ENCODE results near the gene HMG20B. TPM values are rescaled to one million over a fixed set of nuclear protein-coding genes. Genes with fewer than 3 reads are reported as not detected.

Gene HMG20B
- polyA plus RNA-seq, 1 donor (not counting 4 experiments of a cell fraction or from before 2014, with no cell fraction given): 27.9 TPM

DNA sequence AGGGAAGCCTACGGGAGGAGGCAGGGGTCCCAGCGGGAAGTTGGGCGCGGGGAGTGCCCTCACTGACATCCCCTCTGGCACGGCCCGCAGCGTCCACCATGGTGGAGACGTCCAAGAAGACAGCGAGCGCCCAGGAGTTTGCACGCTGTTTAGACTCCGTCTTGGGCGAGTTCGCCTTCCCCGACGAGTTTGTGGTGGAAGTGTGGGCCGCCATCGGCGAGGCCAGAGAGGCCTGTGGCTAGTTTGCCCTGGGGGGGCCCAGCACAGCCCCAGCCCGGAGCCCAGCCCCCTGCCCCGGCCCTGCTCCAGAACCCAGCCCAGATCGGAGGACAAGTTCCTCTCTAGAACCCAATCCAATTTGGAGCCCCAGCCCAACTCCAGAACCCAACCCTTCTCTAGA lies 17.2 kb downstream of the HMG20B start:
- FAIRE-seq: no peak
- TF ChIP-seq EZH2 (IDR thresholded peaks at IDR 0.05; ENCODE audit: low read length): no peak
- TF ChIP-seq, protein P1, sequence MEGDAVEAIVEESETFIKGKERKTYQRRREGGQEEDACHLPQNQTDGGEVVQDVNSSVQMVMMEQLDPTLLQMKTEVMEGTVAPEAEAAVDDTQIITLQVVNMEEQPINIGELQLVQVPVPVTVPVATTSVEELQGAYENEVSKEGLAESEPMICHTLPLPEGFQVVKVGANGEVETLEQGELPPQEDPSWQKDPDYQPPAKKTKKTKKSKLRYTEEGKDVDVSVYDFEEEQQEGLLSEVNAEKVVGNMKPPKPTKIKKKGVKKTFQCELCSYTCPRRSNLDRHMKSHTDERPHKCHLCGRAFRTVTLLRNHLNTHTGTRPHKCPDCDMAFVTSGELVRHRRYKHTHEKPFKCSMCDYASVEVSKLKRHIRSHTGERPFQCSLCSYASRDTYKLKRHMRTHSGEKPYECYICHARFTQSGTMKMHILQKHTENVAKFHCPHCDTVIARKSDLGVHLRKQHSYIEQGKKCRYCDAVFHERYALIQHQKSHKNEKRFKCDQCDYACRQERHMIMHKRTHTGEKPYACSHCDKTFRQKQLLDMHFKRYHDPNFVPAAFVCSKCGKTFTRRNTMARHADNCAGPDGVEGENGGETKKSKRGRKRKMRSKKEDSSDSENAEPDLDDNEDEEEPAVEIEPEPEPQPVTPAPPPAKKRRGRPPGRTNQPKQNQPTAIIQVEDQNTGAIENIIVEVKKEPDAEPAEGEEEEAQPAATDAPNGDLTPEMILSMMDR (optimal IDR thresholded peaks at IDR 0.05 in 1 of 3, IDR thresholded peaks at IDR 0.05 in 1 of 3, conservative IDR thresholded peaks at IDR 0.05 in 1 of 3; ENCODE audit: extremely low read depth in 1 of 3, insufficient read depth in 2 of 3, low read length in 3 of 3): no peak
- H3K9ac ChIP-seq (ENCODE audit: control insufficient read depth, extremely low read depth, insufficient read depth, low read length): no peak overlapping the region

DNA sequence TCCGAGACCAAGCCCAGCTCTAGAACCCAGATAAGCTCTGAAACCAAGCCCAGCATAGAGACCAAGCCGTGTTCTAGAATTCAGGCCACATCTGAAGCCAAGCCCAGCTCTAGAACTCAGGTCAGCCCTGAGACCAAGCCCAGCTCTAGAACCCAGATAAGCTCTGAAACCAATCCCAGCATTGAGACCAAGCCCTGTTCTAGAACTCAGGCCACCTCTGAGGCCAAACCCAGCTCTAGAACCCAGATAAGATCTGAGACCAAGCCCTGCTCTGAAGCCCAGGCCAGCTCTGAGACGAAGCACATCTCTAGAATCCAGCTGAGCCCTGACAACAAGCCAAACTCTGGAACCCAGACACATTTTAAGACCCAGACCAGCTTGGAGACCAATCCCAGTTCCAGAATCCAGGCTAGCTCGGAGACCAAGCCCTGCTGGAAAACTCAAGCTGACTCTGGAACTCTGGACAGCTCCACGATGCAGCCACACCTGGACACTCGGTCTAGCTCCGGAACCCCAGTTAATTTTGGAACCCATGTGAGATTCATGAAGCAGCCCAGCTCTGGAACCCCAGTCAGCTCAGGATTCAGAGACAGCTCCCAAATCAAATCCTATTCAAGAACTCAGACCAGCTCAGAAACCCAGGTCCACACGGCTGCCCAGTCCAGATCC lies 18.4 kb downstream of the HMG20B start:
- Histone ChIP-seq H2AFZ (ENCODE audit: control insufficient read depth, low read length) (no peak overlapping the region), H3K4me1 (ENCODE audit: control insufficient read depth, extremely low read depth, insufficient read depth, low read length) (no peaks in the 10 kb centered on the region), H3K4me3 (ENCODE audit: control insufficient read depth in 2 of 3, extremely low read depth in 1 of 3, insufficient read depth in 2 of 3, low read depth in 1 of 3, low read length in 3 of 3) (no peak overlapping the region), H3K36me3 (ENCODE audit: control insufficient read depth in 2 of 2, extremely low read depth in 1 of 2, insufficient read depth in 2 of 2, low read length in 2 of 2) (no peaks in the 10 kb centered on the region), H3K4me2 (ENCODE audit: control insufficient read depth, extremely low read depth, insufficient read depth, low read depth, low read length) (no peak overlapping the region), H3K9me1 (ENCODE audit: control insufficient read depth, extremely low read depth, insufficient read depth, low read length) (no peaks in the 10 kb centered on the region), H4K20me1 (ENCODE audit: control insufficient read depth, extremely low read depth, insufficient read depth, low read length) (no peaks in the 10 kb centered on the region), H3K9ac (ENCODE audit: control insufficient read depth, extremely low read depth, insufficient read depth, low read length) (no peak overlapping the region), H3K27ac (ENCODE audit: control insufficient read depth, insufficient read depth, low read length) (no peak overlapping the region), H3K79me2 (ENCODE audit: control insufficient read depth, insufficient read depth, low read length) (no peaks in the 10 kb centered on the region), H3K9me3 (ENCODE audit: control insufficient read depth, low read depth, low read length) (no peaks in the 10 kb centered on the region), H3K27me3 (ENCODE audit: control insufficient read depth, extremely low read depth, insufficient read depth, low read length) (peaks cover 24% of the 10 kb centered on the region)
- TF ChIP-seq, protein P1 (optimal IDR thresholded peaks at IDR 0.05 in 1 of 3, IDR thresholded peaks at IDR 0.05 in 1 of 3, conservative IDR thresholded peaks at IDR 0.05 in 1 of 3; ENCODE audit: extremely low read depth in 1 of 3, insufficient read depth in 2 of 3, low read length in 3 of 3): no peak
- TF ChIP-seq EZH2 (IDR thresholded peaks at IDR 0.05; ENCODE audit: low read length): no peak
- dilution Hi-C loops (cut with MboI; ENCODE audit: extremely low pct_ligation_motif_present, low sequenced_read_pairs): no loop called here
- FAIRE-seq (no peak), DNase-seq (ENCODE audit: low read depth, low spot score) (no peak)

More for the DNA sequence above, 17.2 kb downstream of the HMG20B start:
- Histone ChIP-seq H3K27me3 (ENCODE audit: control insufficient read depth, extremely low read depth, insufficient read depth, low read length) (peaks cover 35% of the 10 kb centered on the region), H3K9me3 (ENCODE audit: control insufficient read depth, low read depth, low read length) (no peaks in the 10 kb centered on the region), H3K9me1 (ENCODE audit: control insufficient read depth, extremely low read depth, insufficient read depth, low read length) (no peaks in the 10 kb centered on the region), H2AFZ (ENCODE audit: control insufficient read depth, low read length) (no peak overlapping the region), H3K4me3 (ENCODE audit: control insufficient read depth in 2 of 3, extremely low read depth in 1 of 3, insufficient read depth in 2 of 3, low read depth in 1 of 3, low read length in 3 of 3) (no peak overlapping the region), H3K4me2 (ENCODE audit: control insufficient read depth, extremely low read depth, insufficient read depth, low read depth, low read length) (no peak overlapping the region), H3K36me3 (ENCODE audit: control insufficient read depth in 2 of 2, extremely low read depth in 1 of 2, insufficient read depth in 2 of 2, low read length in 2 of 2) (no peaks in the 10 kb centered on the region), H3K27ac (ENCODE audit: control insufficient read depth, insufficient read depth, low read length) (no peak overlapping the region), H3K4me1 (ENCODE audit: control insufficient read depth, extremely low read depth, insufficient read depth, low read length) (no peaks in the 10 kb centered on the region), H3K79me2 (ENCODE audit: control insufficient read depth, insufficient read depth, low read length) (no peaks in the 10 kb centered on the region), H4K20me1 (ENCODE audit: control insufficient read depth, extremely low read depth, insufficient read depth, low read length) (no peaks in the 10 kb centered on the region)
- DNase-seq (ENCODE audit: low read depth, low spot score): no peak
- dilution Hi-C loops (cut with MboI; ENCODE audit: extremely low pct_ligation_motif_present, low sequenced_read_pairs): no loop called here

All from keratinocyte (primary cell).